Measurements from ENCODE around the gene ANKRD29.

GRCh38 chr18:23583071-23583865, 79.4 kb downstream of the ANKRD29 start:
- TF ChIP-seq BRCA1 (IDR thresholded peaks at IDR 0.05; ENCODE audit: low read depth, low read length) = no peak
- TF ChIP-seq RFX5 (IDR thresholded peaks at IDR 0.05; ENCODE audit: low read depth, low read length) = no peak
